GM19452 (cell line): ENCODE results near the gene AFF3.

Source experiments
- ATAC-seq: cut with Tn5 transposase; IDR thresholded peaks from one replicate; pipeline ENCODE4 v1.9.1; 2021; ENCODE audit not compliant: unreplicated experiment

AFF3 gene

DNA sequence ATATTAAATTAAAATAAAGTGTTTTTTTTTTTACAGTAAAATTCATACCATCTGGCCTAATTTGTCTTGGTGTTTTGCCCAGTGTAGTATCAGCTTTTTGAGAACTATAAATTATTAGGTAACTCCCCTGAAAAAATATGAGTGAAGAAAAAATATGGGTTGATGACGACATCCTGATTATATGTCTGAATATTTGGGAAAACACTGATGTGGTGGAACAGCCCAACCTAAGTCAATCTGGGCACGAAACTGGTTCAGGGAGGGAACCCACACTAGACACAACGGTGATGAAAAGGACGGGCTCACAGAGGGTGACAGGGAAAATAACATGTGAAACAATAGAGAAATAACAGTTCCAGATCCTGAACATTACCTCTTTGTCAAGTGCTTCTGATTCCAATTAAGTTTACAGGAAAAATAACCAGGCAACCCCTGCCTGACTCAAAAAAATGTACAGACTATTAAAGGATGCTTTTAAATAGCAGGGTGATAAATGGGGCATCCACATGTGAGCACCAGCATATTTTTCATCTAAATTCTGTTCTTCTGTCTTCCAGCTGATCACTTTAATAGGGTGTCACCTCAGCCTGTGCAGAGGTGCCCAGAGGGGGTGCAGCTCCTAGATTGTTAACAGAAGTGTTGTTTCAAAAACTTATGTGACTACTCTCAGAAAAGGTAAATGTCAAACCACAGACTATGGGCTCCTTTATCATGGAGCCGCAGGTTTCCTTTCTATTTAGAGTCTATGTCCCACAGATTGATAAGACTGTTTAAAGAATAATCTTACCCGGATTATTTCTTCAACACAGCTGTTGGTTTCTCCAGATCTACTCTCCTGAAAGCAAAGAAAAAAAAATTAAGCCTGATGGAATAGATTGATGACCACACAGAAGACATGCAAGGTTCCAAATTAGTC lies 305.4 kb downstream of the AFF3 start:
- no peak for ATAC-seq

- no peak for ATAC-seq
These were observed 308.0 kb downstream of the AFF3 start for GRCh38 chr2:99834426-99834825.

DNA sequence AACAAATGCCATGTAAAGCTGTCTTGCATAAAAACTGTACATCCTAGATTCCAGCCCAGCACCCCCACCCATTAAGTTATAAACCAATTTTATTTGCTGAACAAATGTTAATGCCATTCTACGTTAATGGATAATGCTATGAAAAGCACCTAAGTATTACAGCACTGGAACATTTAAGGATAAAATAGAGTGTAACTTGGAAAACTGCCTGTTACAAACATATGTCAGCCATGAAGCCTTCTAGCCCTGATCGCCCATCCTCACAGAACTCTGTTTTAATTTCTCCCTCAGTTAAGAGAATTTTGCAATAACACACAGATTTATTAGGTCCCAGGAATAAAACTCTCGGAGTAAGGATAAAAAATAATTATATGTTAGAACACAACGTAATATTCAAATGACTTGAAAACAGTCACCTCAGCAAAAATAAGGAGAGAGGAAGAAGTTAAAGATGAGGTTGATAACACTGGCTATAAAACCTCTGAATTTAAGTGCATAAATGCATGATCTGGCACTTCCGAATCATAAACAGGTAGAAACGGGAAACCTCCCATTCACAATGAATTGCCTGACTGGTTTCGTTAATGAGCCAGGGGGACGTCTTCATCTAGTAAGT lies 308.7 kb downstream of the AFF3 start:
- ATAC-seq, result no peak

GRCh38 chr2:99832926-99833325 lies 309.5 kb downstream of the AFF3 start:
- ATAC-seq, result no peak

GRCh38 chr2:99831772-99832171 lies 310.6 kb downstream of the AFF3 start:
- ATAC-seq, result no peak

DNA sequence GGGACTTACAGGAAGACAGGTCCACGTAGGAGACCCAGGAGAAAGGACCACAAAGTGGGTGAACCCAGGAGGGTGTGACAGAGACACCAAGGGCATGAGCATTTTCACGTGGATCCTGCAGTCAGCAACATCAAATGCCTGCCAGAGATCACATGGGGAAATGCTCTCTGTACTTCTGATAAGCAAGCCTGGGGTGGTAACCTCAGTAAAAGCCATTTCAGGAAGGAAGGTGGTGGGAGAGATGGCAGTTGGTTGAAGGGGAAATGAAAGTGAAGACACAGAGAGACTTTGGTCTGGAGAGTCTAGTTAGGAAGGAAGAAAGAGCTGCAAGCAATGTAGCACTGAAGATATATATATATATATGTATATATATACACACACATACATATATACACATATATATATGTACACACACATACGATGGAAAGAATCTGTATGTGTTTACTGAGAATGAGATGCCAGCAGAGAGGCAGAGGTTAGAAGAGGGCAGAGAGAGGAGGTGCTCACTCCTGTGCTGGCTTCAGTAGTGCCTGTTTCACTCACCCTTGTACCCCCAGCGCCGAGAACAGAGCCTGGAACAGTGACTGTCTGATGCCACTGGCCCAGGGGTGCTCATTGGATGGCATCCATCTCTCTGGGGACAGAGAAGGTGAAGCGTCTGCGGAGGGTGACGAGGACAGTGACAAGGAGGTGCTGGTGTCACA lies 314.9 kb downstream of the AFF3 start:
- no peak for ATAC-seq

DNA sequence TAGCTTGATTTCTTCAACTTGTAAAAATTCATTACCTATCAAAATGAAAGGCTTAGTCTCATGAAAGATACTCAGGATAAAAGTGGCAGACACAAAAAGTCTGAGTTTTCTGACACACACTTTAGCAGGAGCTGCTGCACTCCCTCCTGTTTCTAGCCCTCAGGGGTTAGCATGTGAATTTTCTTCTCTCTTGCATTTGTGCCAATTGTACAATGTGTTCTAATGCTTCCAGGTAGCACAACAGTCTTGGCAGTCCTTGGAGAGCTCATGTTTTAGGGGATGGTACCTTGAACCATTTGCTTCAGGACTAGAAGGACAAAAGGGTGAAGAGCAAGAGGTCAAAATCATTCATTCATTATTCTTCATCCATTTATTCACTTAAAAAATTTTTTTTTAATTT lies 316.8 kb downstream of the AFF3 start:
- ATAC-seq, result no peak

DNA sequence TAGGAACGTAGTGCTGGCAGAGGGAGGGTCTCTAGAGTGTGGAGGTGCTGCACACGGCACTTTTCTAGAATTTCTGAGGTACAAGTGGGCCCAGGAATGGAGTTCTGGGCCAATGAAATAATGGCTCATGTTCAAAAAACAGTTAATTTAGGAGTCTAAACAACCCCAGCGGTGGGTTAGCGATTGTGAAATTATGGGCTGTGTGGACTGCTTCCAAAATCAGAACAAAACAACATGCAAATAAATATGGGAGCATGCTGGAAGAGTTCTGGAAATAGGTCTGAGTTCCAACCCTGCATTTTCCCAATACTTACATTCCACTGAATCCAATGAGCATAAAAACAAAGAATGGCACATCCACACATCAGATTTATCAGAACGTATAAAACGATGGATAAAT lies 317.6 kb downstream of the AFF3 start:
- ATAC-seq, result no peak

GRCh38 chr2:99822474-99823207 lies 319.7 kb downstream of the AFF3 start:
- no peak for ATAC-seq

DNA sequence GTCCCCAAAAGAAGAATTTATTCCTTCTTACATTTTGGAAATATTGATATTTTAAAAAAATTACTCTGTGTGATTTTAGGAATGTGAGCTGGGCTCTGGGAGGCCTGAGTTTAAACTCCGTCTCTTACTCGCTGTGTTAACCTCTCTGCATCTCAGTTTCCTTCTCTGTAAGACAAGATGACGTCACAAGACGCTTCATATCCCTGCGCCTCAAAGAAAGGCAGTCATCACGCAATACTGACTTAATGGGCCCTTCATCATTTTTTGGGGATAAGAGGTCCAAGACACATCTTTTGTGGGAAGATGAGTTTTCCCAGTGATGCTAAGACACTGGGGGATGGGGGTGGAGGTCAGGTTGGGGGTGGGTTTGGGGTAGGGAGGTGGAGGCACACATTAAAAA lies 320.4 kb downstream of the AFF3 start:
- no peak for ATAC-seq

GRCh38 chr2:99821572-99821971 lies 320.8 kb downstream of the AFF3 start:
- no peak for ATAC-seq

DNA sequence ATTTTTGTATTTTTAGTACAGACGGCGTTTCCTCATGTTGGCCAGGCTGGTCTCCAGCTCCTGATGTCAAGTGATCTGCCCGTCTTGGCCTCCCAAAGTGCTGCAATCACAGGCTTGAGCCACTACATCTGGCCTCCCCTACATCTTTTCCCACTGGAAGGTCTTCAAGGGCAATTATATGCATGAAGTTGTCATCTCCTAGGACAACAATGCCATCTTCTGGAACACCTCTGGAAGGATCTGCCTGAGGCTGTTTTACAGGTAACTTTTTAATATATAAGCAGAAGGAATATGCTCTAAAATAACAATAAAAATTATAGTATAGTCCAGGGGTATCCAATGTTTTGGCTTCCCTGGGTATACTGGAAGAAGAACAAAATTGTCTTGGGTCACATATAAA lies 321.4 kb downstream of the AFF3 start:
- ATAC-seq, result no peak

- ATAC-seq, result no peak
These were observed 322.6 kb downstream of the AFF3 start for GRCh38 chr2:99819766-99820165.

- no peak for ATAC-seq
These were observed 323.5 kb downstream of the AFF3 start for GRCh38 chr2:99818842-99819241.

DNA sequence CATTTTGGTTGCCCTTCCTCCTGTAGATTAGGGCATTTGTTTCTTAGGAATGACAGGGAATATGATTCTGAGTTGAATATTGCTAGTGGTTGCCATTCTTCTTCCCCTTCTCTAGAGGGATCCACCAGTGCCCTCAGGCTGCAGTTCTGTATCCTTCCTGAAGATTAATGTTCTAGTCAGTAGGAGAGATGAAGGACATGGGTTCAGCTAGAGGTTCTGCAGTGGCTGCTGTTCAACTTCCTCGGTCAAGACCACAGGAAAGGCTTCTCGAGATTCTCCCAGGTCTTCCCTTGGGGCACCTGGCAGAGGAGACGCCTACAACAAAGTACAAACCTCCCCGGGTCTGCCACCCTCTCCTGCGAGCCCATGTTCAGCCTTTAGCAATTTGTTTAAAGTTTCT lies 325.5 kb downstream of the AFF3 start:
- ATAC-seq, result no peak

DNA sequence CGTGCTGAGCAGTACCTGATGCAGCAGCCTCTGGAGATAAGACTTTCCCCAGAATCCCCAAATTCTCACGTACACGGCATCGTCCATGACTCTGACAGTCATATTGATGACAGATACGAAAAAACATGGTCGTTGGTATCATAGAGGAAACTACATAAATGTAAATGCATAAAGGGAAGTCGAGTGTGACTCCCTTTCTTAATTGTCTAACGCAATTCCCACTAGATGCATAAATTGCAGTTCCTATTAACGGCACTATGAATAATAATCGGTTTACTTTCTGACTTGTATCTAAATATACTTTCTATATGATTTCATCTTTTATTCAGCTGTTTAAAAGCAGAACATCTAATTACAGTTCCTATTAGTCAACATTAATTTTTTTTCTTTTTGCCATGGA lies 330.0 kb downstream of the AFF3 start:
- ATAC-seq, result no peak

- no peak for ATAC-seq
These were observed 330.8 kb downstream of the AFF3 start for GRCh38 chr2:99811544-99811943.

DNA sequence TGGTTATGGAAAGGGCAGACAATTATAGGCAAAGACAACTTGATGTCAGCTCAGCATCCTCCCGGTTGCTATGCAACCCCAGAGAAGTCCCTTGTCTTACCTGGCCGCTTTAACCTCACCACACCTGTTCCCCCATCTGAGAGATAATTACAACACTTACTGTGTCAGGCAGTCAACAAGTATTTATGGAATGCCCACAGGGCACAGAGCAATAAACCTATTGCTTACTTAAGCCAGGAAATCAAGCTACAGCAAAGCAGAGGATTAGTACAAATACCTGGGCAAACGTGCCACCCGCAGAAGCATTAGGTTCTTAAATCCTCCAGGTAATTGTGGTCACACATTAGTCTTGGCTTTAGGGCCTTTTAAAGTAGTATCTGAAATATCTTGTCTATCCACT lies 332.2 kb downstream of the AFF3 start:
- ATAC-seq, result no peak

- ATAC-seq, result no peak
These were observed 333.0 kb downstream of the AFF3 start for GRCh38 chr2:99809259-99809900.

DNA sequence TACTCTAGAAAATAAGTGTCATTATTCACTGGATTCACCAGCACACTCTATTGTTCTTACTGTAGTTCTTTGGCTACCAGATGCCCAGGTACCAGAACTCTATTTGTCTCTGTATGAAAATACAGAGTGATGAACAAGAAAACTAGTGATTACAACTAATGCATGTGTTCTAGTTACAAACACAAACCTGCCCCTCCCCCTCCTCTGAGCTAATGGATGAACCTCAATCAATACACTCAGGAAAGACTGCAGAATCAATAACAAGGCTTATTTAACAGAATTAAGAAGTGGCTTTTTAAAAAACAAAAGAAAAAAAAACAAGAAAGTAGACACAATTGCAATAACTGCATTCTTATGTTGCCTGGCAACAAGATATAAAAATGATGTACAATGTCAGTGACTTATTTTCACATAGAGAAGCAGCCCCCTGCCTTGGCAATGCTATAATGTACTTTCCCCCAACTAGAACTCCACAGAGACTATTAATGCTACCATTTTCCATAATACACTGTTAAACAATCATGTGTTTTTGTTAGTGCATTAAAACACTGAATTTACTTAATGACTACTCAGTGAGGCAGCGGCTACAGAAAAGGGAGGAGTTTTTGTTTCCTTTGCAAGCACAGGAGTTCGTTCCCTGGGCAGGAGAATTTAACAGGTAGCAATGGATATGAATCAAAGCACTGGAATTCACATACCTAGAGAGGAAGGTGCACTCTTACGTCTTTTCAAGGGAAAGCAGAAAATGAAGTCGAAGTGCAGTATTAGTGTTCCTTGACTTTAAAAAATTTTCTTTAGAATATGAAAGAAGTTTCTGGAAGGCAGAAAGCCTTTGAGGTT lies 333.8 kb downstream of the AFF3 start:
- no peak for ATAC-seq
